ENCODE results near the gene COPS4. TPM values are rescaled to one million over a fixed set of nuclear protein-coding genes. Genes with fewer than 3 reads are reported as not detected.

The COPS4 gene
- total and polyA plus RNA-seq, 10 of the 15 experiments (the other 5 are each of a cell fraction or from before 2014, with no cell fraction given), result 34.2 to 159 (median 66.7) TPM

DNA sequence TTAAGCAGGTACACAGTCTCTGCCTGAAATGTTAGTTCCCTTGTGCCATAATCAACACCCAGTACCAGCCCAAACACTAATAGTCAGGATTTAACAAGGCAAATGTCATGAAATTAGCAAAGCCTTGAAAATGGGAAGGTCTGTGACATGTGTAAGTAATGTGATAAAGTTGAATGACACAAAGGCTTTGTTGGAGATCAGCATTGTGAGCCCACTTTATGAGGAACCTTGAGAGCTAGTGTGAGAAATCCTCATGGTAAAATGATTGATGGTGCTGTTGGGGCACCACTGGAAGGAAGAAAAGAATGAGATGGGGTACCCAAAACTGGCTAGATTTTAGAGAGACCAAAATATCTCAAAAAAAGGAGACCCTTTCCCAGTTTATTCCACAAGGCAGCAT is 21.1 kb upstream of the COPS4 start:
- DNase-seq (ENCODE audit: low read depth, low spot score) (no peak), FAIRE-seq (peak; percentile 77), ATAC-seq (no peak)
- H3K9me3 ChIP-seq (replicated peaks; ENCODE audit: control insufficient read depth, insufficient read depth, low read length), result no peaks in the 10 kb centered on the region
- CTCF ChIA-PET, result interaction anchor here (1.1 to 1.2 kb wide), 2 partner anchors 21 to 122 kb away, joined by 3 to 4 read pairs; partner anchors contain the start of gene COPS4
- H4K20me1 ChIP-seq (ENCODE audit: control insufficient read depth, insufficient read depth), result no peaks in the 10 kb centered on the region
- in situ Hi-C loops (cut with MboI) (loop anchor here (5.0 kb wide), 1 partner anchor 122 kb away; the partner anchor contains the start of gene SEC31A), intact Hi-C loops (cut with micrococcal nuclease; ENCODE audit: unreplicated experiment) (loop anchor here (1.0 to 10.0 kb wide), 5 partner anchors 20 to 579 kb away; partner anchors contain the start of genes ENOPH1, HNRNPDL, SEC31A and THAP9)
- no peak overlapping the region for H3K27ac ChIP-seq (ENCODE audit: control insufficient read depth, insufficient read depth)
- H2AFZ ChIP-seq (ENCODE audit: control insufficient read depth, low read depth, low read length), result peak overlapping the region; percentile 90
- H3K9ac ChIP-seq (ENCODE audit: control insufficient read depth, insufficient read depth, low read length), result no peak overlapping the region
- SMC1A ChIA-PET (ENCODE audit: uncharacterized antibody, unreplicated experiment), result interaction anchor here (1.1 to 3.4 kb wide), 4 partner anchors 21 to 124 kb away, joined by 3 to 15 read pairs (median 6); partner anchors contain the start of genes COPS4 and SEC31A
- TF ChIP-seq ZNF384 (IDR thresholded peaks at IDR 0.05; ENCODE audit: borderline replicate concordance, low read depth, low read length) (no peak), ZNF217 (IDR thresholded peaks at IDR 0.05) (no peak), FOXM1 (IDR thresholded peaks at IDR 0.05; ENCODE audit: low read depth, low read length) (no peak), SUZ12 (IDR thresholded peaks at IDR 0.05; ENCODE audit: unreplicated experiment) (no peak), BRCA1 (IDR thresholded peaks at IDR 0.05; ENCODE audit: low read depth, low read length) (no peak), CHD2 (IDR thresholded peaks at IDR 0.05; ENCODE audit: borderline replicate concordance, low read depth, low read length) (no peak), ETV6 (conservative IDR thresholded peaks at IDR 0.05 in 1 of 2, IDR thresholded peaks at IDR 0.05 in 1 of 2; ENCODE audit: borderline replicate concordance in 1 of 2, low read depth in 1 of 2) (no peak), EZH2 (IDR thresholded peaks at IDR 0.05; ENCODE audit: borderline replicate concordance, control insufficient read depth, low read depth, low read length) (no peak), ZNF207 (IDR thresholded peaks at IDR 0.05; ENCODE audit: borderline replicate concordance) (no peak), LARP7 (IDR thresholded peaks at IDR 0.05) (no peak), HCFC1 (IDR thresholded peaks at IDR 0.05; ENCODE audit: low read length) (no peak), SIN3A (IDR thresholded peaks at IDR 0.05; ENCODE audit: low read depth, low read length) (no peak)
- TF ChIP-seq, protein P1, sequence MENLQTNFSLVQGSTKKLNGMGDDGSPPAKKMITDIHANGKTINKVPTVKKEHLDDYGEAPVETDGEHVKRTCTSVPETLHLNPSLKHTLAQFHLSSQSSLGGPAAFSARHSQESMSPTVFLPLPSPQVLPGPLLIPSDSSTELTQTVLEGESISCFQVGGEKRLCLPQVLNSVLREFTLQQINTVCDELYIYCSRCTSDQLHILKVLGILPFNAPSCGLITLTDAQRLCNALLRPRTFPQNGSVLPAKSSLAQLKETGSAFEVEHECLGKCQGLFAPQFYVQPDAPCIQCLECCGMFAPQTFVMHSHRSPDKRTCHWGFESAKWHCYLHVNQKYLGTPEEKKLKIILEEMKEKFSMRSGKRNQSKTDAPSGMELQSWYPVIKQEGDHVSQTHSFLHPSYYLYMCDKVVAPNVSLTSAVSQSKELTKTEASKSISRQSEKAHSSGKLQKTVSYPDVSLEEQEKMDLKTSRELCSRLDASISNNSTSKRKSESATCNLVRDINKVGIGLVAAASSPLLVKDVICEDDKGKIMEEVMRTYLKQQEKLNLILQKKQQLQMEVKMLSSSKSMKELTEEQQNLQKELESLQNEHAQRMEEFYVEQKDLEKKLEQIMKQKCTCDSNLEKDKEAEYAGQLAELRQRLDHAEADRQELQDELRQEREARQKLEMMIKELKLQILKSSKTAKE (IDR thresholded peaks at IDR 0.05; ENCODE audit: low read depth, poor library complexity, severe bottlenecking), result no peak
- TF ChIP-seq, protein P2, sequence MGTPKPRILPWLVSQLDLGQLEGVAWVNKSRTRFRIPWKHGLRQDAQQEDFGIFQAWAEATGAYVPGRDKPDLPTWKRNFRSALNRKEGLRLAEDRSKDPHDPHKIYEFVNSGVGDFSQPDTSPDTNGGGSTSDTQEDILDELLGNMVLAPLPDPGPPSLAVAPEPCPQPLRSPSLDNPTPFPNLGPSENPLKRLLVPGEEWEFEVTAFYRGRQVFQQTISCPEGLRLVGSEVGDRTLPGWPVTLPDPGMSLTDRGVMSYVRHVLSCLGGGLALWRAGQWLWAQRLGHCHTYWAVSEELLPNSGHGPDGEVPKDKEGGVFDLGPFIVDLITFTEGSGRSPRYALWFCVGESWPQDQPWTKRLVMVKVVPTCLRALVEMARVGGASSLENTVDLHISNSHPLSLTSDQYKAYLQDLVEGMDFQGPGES (IDR thresholded peaks at IDR 0.05), result no peak
- TF ChIP-seq, protein P3, sequence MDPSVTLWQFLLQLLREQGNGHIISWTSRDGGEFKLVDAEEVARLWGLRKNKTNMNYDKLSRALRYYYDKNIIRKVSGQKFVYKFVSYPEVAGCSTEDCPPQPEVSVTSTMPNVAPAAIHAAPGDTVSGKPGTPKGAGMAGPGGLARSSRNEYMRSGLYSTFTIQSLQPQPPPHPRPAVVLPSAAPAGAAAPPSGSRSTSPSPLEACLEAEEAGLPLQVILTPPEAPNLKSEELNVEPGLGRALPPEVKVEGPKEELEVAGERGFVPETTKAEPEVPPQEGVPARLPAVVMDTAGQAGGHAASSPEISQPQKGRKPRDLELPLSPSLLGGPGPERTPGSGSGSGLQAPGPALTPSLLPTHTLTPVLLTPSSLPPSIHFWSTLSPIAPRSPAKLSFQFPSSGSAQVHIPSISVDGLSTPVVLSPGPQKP (IDR thresholded peaks at IDR 0.05; ENCODE audit: low read depth, low read length), result no peak
- H3K4me2 ChIP-seq (ENCODE audit: control insufficient read depth, insufficient read depth), result peak overlapping the region; percentile 5
- peaks cover 34% of the 10 kb centered on the region for H3K79me2 ChIP-seq (ENCODE audit: control insufficient read depth, insufficient read depth, low read length)
- H3K27me3 ChIP-seq (replicated peaks in 1 of 2; ENCODE audit: control insufficient read depth in 2 of 2, insufficient read depth in 2 of 2, low read length in 1 of 2), result no peaks in the 10 kb centered on the region
- no peaks in the 10 kb centered on the region for H3K4me1 ChIP-seq (ENCODE audit: control insufficient read depth, insufficient read depth, low read length)
- RAD21 ChIA-PET (ENCODE audit: unreplicated experiment), result interaction anchor here (6.5 kb wide), 1 partner anchor 23 kb away, joined by 68 read pairs; the partner anchor contains the start of gene COPS4
- H3K4me3 ChIP-seq, result peak overlapping the region; percentile 77; the same call in 1 of the 2 replicates
- BruUV-seq (replicated peaks), result no TSS peak
- POLR2A ChIA-PET, result interaction anchor here (1.3 to 1.4 kb wide), 2 partner anchors 21 to 114 kb away, joined by 4 to 6 read pairs; partner anchors contain the start of gene COPS4
- no peaks in the 10 kb centered on the region for H3K36me3 ChIP-seq (ENCODE audit: control insufficient read depth in 2 of 2, insufficient read depth in 2 of 2, low read length in 1 of 2)

All from GM12878 (cell line).